ENCODE results near the gene PRKCA. TPM values are rescaled to one million over a fixed set of nuclear protein-coding genes. Genes with fewer than 3 reads are reported as not detected.
"Not testable (repeated sequence)": the region's sequence is repeated elsewhere in the genome, so short reads cannot be mapped to it uniquely, and the experiment has no call there.

Gene PRKCA
- total RNA-seq, 2 donors from 2014 or later = 8.3 to 26.5 TPM

- no peaks in the 10 kb centered on the region for H3K9me3 ChIP-seq
- H3K27ac ChIP-seq = no peak overlapping the region
- no peak for DNase-seq (ENCODE audit: low spot score)
- WGBS = 83% methylated on average over 3 of the region's 3 CpGs
- intact Hi-C loops (cut with DNase I) = no loop called here
- no peaks in the 10 kb centered on the region for H3K36me3 ChIP-seq
- H3K4me3 ChIP-seq = no peak overlapping the region
- no peaks in the 10 kb centered on the region for H3K4me1 ChIP-seq (replicated peaks)
- TF ChIP-seq POLR2A (IDR thresholded peaks at IDR 0.05) = no peak
- TF ChIP-seq POLR2AphosphoS5 (IDR thresholded peaks at IDR 0.05) = no peak
- TF ChIP-seq CTCF (IDR thresholded peaks at IDR 0.05) = no peak
- no peaks in the 10 kb centered on the region for H3K27me3 ChIP-seq (replicated peaks; ENCODE audit: insufficient read depth)
These were observed 95.1 kb downstream of the PRKCA start for GRCh38 chr17:66397486-66397885.

- no peak for DNase-seq (ENCODE audit: low spot score)
- Histone ChIP-seq H3K36me3 (no peaks in the 10 kb centered on the region), H3K4me3 (no peak overlapping the region), H3K27ac (no peak overlapping the region), H3K27me3 (replicated peaks; ENCODE audit: insufficient read depth) (no peaks in the 10 kb centered on the region), H3K4me1 (replicated peaks) (no peaks in the 10 kb centered on the region), H3K9me3 (no peaks in the 10 kb centered on the region)
- intact Hi-C loops (cut with DNase I) = no loop called here
- TF ChIP-seq CTCF (IDR thresholded peaks at IDR 0.05) = no peak
- TF ChIP-seq POLR2A (IDR thresholded peaks at IDR 0.05) = no peak
- TF ChIP-seq POLR2AphosphoS5 (IDR thresholded peaks at IDR 0.05) = no peak
- WGBS = 60% methylated on average over 4 of the region's 4 CpGs
These were observed 95.6 kb downstream of the PRKCA start for GRCh38 chr17:66398059-66398458.

- H3K27me3 ChIP-seq (replicated peaks; ENCODE audit: insufficient read depth) = no peaks in the 10 kb centered on the region
- H3K4me3 ChIP-seq = no peak overlapping the region
- no peaks in the 10 kb centered on the region for H3K9me3 ChIP-seq
- no peaks in the 10 kb centered on the region for H3K36me3 ChIP-seq
- TF ChIP-seq POLR2AphosphoS5 (IDR thresholded peaks at IDR 0.05) = no peak
- no peak for TF ChIP-seq CTCF (IDR thresholded peaks at IDR 0.05)
- no peaks in the 10 kb centered on the region for H3K4me1 ChIP-seq (replicated peaks)
- WGBS = 80% methylated on average over 8 of the region's 8 CpGs
- intact Hi-C loops (cut with DNase I) = no loop called here
- H3K27ac ChIP-seq = no peak overlapping the region
- DNase-seq (ENCODE audit: low spot score) = no peak
These were observed 96.2 kb downstream of the PRKCA start for GRCh38 chr17:66398617-66399016.

- Histone ChIP-seq H3K4me3 (no peak overlapping the region), H3K27me3 (replicated peaks; ENCODE audit: insufficient read depth) (no peaks in the 10 kb centered on the region), H3K27ac (no peak overlapping the region), H3K9me3 (no peaks in the 10 kb centered on the region), H3K36me3 (no peaks in the 10 kb centered on the region), H3K4me1 (replicated peaks) (peaks cover 3% of the 10 kb centered on the region)
- no peak for DNase-seq (ENCODE audit: low spot score)
- 83% methylated on average over 3 of the region's 3 CpGs for WGBS
- intact Hi-C loops (cut with DNase I) = no loop called here
- TF ChIP-seq CTCF (IDR thresholded peaks at IDR 0.05) = no peak
- TF ChIP-seq POLR2AphosphoS5 (IDR thresholded peaks at IDR 0.05) = no peak
- no peak for TF ChIP-seq POLR2A (IDR thresholded peaks at IDR 0.05)
These were observed 97.0 kb downstream of the PRKCA start for GRCh38 chr17:66399441-66399840.

GRCh38 chr17:66400041-66400688, 97.8 kb downstream of the PRKCA start:
- WGBS = 92% methylated on average over 11 of the region's 11 CpGs
- H3K4me1 ChIP-seq (replicated peaks); H3K9me3 ChIP-seq; DNase-seq (ENCODE audit: low spot score); intact Hi-C loops (cut with DNase I); H3K27ac ChIP-seq; H3K4me3 ChIP-seq; H3K36me3 ChIP-seq; H3K27me3 ChIP-seq (replicated peaks; ENCODE audit: insufficient read depth): not testable (repeated sequence)

Measured in prostate gland (tissue), 2 donors.